Parathyroid adenoma (tissue), 2 donors: ENCODE measurements around the gene VSIR.

Source experiments
- H2AFZ ChIP-seq: fragments of 300-600 bp; sonication (generic); one replicate; pipeline ENCODE4 v1.7.0; 2017; ENCODE audit warnings: antibody characterized with exemption, mild to moderate bottlenecking
- H3K27ac ChIP-seq: fragments of 300-600 bp; sonication (generic); one replicate; pipeline ENCODE4 v1.7.0; 2017
- H3K27me3 ChIP-seq: fragments of 300-600 bp; sonication (generic); one replicate; pipeline ENCODE4 v1.7.0; 2017; ENCODE audit warnings: low read length; ENCODE audit not compliant: control insufficient read depth, insufficient read depth
- H3K36me3 ChIP-seq: fragments of 300-600 bp; sonication (generic); one replicate; pipeline ENCODE4 v1.7.0; 2017; ENCODE audit warnings: low read length; ENCODE audit not compliant: control insufficient read depth, insufficient read depth
- H3K4me1 ChIP-seq: fragments of 300-600 bp; sonication (generic); one replicate; pipeline ENCODE4 v1.7.0; 2017; ENCODE audit warnings: control low read depth
- H3K4me2 ChIP-seq: fragments of 300-600 bp; sonication (generic); one replicate; pipeline ENCODE4 v1.7.0; 2017; ENCODE audit warnings: low read length
- H3K4me3 ChIP-seq: fragments of 300-600 bp; sonication (generic); one replicate; pipeline ENCODE4 v1.7.0; 2017; ENCODE audit warnings: low read depth, low read length
- H3K79me2 ChIP-seq: fragments of 300-600 bp; sonication (generic); one replicate; pipeline ENCODE4 v1.7.0; 2017; ENCODE audit warnings: control low read depth
- H3K9ac ChIP-seq: fragments of 300-600 bp; sonication (generic); one replicate; pipeline ENCODE4 v1.7.0; 2017; ENCODE audit warnings: mild to moderate bottlenecking
- H3K9me3 ChIP-seq: fragments of 300-600 bp; sonication (generic); one replicate; pipeline ENCODE4 v1.7.0; 2017; ENCODE audit warnings: low read length; ENCODE audit not compliant: control insufficient read depth
- TF ChIP-seq, protein P1 (sequence below): fragments of 300-600 bp; sonication (generic); IDR thresholded peaks from one replicate; pipeline ENCODE4 v1.7.0; 2017; ENCODE audit warnings: antibody characterized with exemption, mild to moderate bottlenecking
- donor health status: primary hyperparathyroidism.

VSIR gene

DNA sequence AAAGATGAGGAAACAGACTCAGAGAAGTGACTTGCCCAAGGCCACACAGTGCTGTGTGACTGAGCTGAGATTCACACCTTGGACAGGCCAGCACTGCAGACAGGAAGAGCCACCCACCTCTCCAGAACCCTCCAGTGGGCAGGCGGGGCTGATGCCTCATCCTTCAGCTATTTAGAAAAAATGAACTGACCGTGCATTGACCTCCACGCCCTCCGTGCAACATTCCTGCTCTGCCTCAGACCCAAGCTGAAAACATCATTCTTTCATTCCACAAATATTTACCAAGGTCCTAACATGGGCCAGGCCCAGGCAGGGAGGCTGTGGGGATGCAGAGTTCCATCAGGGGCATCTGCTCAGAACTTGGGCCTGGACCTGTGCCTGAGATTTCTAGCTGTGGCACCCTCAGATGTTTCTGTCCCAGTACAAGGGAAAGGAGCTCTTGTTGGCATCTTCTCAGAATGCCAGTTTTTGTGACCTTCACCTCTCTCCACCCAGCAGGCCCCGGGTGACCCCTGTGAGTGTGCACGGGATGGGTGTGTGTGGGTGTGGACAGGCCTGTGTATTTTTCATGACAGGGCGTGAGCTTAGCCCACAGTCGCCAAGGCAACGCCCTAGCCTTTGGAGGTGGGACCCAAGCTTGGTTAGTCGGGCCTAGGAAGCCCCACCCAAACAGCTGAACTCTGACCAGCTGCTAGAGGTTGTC is 6.5 kb downstream of the VSIR start:
- H3K4me1 ChIP-seq: no peaks in the 10 kb centered on the region
- peak overlapping the region; percentile 17 for H3K27ac ChIP-seq
- no peaks in the 10 kb centered on the region for H3K79me2 ChIP-seq
- H3K4me3 ChIP-seq: no peak overlapping the region
- no peak overlapping the region for H2AFZ ChIP-seq
- H3K4me2 ChIP-seq: no peak overlapping the region
- no peaks in the 10 kb centered on the region for H3K36me3 ChIP-seq
- TF ChIP-seq, protein P1, sequence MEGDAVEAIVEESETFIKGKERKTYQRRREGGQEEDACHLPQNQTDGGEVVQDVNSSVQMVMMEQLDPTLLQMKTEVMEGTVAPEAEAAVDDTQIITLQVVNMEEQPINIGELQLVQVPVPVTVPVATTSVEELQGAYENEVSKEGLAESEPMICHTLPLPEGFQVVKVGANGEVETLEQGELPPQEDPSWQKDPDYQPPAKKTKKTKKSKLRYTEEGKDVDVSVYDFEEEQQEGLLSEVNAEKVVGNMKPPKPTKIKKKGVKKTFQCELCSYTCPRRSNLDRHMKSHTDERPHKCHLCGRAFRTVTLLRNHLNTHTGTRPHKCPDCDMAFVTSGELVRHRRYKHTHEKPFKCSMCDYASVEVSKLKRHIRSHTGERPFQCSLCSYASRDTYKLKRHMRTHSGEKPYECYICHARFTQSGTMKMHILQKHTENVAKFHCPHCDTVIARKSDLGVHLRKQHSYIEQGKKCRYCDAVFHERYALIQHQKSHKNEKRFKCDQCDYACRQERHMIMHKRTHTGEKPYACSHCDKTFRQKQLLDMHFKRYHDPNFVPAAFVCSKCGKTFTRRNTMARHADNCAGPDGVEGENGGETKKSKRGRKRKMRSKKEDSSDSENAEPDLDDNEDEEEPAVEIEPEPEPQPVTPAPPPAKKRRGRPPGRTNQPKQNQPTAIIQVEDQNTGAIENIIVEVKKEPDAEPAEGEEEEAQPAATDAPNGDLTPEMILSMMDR: no peak
- no peaks in the 10 kb centered on the region for H3K9me3 ChIP-seq
- no peaks in the 10 kb centered on the region for H3K27me3 ChIP-seq
- H3K9ac ChIP-seq: no peak overlapping the region

DNA sequence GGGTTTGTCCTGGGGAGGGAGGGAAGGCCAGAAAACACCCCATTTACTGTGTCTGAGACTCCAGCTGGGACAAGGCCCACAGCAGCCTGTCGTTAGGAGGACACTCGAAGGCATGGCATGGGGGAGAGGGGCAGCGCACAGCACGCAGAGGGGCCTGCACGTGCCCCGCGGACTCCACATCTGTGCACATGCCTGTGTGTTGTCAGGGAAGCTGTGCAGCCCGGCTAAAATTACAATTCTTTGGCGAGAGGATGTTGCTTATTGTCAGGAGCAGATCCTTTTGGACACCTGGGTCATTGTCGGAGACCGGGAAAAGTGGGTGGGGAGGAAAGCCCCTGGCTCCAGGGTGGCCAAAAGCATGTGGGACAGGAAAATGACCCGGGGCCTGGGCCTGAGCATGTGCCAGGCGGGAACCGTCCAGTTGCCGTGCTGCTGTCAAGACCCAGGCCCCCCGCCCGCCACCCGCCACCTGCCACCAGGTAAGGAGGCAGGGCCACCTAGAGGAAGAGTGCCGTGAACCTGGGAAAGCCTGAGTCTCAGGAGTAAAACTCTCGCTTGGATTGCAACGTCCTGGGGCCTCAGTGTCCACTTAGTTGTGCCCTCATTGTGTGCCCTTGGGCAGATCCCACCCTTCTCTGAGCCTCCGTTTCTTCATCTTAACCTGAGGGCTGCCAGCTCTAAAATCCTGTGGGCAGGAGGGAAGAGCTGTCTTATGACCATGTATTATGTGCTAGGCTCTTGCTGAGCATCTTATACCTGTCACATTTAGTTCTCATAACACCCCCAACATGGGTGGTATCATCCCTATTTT is 7.2 kb downstream of the VSIR start:
- H3K4me1 ChIP-seq: no peaks in the 10 kb centered on the region
- no peak overlapping the region for H2AFZ ChIP-seq
- H3K9me3 ChIP-seq: no peaks in the 10 kb centered on the region
- H3K4me2 ChIP-seq: no peak overlapping the region
- no peaks in the 10 kb centered on the region for H3K36me3 ChIP-seq
- H3K9ac ChIP-seq: no peak overlapping the region
- TF ChIP-seq, protein P1: no peak
- no peaks in the 10 kb centered on the region for H3K27me3 ChIP-seq
- no peaks in the 10 kb centered on the region for H3K79me2 ChIP-seq
- no peak overlapping the region for H3K4me3 ChIP-seq
- peak overlapping the region; percentile 17 for H3K27ac ChIP-seq

DNA sequence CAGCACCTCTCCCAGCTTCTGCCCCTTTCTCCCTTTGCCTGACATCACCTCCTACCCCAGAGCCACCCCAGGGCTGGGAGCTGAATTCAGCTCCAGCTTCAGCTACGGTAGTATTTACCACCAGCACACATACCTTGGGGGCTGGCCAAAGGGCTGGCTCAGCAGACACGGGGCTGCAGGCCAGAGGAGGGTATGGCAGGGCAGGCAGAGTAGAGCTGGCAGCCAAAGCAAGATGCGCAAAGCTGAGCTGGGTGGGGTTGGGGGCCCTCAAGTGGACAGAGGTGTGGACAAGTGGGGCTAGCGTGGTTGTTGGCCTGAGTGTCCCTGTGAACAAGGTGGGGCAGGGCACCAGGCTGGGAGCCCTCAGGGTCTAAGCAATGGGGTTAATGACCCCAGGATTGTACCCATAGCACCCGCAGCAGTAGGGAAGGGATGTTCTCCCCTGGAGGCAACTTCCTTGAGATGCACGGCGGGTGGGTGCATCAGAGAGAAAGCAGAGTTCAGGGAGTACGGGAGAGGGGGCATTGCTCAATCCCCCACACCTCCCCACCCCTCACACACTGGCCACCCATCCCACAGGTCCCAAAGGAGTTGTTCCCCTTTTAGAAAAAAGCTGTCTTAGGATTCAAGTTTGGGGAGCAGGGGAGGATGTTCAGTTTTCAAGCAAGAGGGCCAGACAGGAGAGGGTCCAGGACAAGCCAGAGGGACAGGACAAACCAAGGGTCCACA is 8.0 kb downstream of the VSIR start:
- Histone ChIP-seq H2AFZ (no peak overlapping the region), H3K27me3 (no peaks in the 10 kb centered on the region), H3K36me3 (no peaks in the 10 kb centered on the region), H3K4me2 (no peak overlapping the region), H3K27ac (no peak overlapping the region), H3K9me3 (no peaks in the 10 kb centered on the region), H3K4me1 (no peaks in the 10 kb centered on the region), H3K9ac (no peak overlapping the region), H3K79me2 (no peaks in the 10 kb centered on the region), H3K4me3 (no peak overlapping the region)
- TF ChIP-seq, protein P1: no peak

DNA sequence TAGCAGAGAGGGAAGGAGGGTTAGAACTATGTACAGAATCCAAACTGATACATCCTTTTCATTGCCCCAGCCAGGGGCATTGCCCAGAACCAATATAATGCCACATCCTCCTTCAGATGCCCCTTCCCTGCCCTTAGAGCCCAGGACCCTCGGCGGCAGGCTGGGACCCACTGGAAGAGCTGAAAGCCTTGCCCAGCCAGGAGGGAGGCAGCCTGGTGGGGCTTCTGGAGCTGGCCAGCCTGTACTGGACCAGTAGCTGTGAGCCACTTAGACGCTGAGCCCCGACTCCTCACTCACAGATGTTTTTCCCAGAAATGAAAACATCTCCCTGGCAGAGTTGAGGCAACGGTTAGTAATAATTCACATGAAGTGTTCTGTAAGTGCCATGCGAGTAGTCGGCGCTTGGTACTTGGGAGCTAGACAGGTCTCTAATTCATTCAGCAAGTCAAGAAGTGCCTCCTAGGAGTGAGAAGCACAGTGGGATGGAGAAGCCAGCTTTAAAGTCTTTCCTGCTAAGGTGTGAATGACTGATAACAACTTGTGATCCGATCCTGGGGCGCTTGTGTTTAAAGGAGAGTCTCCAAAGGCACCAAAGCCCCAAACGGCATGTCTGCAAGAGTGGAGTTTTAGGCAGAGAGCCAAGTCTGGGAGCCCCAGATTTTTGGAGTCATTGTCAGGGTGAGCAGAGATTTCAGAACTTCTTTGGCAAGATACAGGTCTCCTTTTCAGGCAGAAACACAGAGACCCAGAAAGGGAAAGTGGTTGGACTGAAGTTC is 9.8 kb downstream of the VSIR start:
- TF ChIP-seq, protein P1: no peak
- Histone ChIP-seq H3K4me1 (no peaks in the 10 kb centered on the region), H3K27ac (no peak overlapping the region), H3K36me3 (no peaks in the 10 kb centered on the region), H3K27me3 (no peaks in the 10 kb centered on the region), H3K9ac (no peak overlapping the region), H3K9me3 (no peaks in the 10 kb centered on the region), H2AFZ (no peak overlapping the region), H3K4me2 (no peak overlapping the region), H3K79me2 (no peaks in the 10 kb centered on the region), H3K4me3 (no peak overlapping the region)
